GM12892 (cell line): ENCODE measurements around the gene ZNF280C.

Experiments used
- POLR2A ChIP-seq: IDR thresholded peaks from 2 replicates; pipeline ENCODE4 v1.6.1; 2011; ENCODE audit warnings: low read depth, low read length, control low read depth
- POLR2AphosphoS5 ChIP-seq: IDR thresholded peaks from 2 replicates; pipeline ENCODE4 v1.6.1; 2011; ENCODE audit warnings: low read depth, low read length, control low read depth

DNA sequence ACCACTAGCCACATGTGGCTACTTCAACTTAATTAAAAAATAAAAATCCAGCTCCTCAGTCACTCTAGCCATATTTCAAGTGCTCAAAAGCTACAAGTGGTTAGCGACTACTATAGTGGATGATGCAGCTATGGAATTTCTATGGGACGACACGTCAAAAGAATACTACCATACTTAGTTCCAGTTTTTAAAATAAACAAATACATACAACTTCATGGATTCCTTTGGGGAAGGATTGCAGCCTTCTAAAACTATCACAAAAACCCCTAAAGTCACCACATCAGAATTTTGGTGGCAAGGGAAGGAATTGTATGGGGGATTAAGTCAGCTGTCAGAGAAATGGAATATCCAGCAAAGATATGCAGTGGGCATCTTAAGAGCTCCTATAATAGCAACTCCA lies 6.5 kb downstream of the ZNF280C start:
- TF ChIP-seq POLR2AphosphoS5 = no peak
- TF ChIP-seq POLR2A = no peak
